ENCODE data around the gene MAGEA6.
"Not testable (repeated sequence)": the region's sequence is repeated elsewhere in the genome, so short reads cannot be mapped to it uniquely, and the experiment has no call there.

The MAGEA6 gene

DNA sequence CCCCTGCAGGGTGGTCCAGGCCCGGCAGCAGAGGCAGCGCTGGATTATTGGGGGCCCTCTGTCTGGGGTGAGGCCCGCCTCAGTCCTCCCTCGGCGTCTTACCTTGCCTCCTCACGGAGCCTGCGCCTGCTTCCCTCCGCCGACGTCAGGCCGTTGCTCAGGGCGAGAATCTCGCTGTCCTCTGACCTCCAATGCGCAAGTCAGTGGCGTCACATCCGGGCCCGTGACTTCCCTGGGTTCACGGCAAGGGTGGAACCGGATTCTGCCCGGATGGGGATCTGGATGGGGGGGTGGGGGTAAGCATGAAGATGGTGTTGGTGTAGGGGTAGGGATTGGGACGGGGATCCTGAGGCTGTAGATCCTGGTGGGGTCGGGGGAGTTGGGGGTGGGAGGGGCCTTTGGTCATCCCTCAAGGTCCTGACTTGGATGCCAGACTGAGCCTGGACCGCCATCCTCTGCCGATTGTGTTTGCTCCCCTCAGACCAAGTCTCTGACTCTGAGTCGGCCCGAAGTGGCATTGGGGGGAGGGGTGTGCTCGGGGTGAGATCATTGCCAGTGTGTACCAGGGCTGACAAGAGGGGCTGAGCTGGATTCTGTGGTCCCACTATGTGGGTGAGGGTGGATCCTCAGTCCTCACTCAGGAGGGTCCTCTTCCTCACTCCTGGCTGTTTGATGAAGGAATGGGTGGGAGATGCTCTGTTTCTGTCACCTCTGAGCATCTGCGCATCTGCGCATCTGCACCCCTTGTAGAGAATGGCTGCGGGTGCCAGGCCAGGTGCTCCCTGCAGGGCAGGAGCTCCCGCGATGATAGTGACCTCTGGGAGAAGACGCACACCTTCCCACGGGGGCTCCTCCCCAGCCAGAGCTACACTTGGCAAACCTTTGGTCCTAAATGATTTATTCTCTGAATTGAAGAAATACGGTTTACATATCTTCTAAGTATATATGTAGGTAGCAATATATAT, 15.5 kb downstream of the MAGEA6 start, which contains the start of gene MAGEA2:
TSS of gene MAGEA2 (minus strand) at position 157 of the 965 bp plus-strand sequence. CDS start 2,479 bp downstream, outside the sequence.
- H3K36me3 Mint-ChIP-seq; ATAC-seq (ENCODE audit: low read depth); H3K27ac Mint-ChIP-seq: not testable (repeated sequence)

DNA sequence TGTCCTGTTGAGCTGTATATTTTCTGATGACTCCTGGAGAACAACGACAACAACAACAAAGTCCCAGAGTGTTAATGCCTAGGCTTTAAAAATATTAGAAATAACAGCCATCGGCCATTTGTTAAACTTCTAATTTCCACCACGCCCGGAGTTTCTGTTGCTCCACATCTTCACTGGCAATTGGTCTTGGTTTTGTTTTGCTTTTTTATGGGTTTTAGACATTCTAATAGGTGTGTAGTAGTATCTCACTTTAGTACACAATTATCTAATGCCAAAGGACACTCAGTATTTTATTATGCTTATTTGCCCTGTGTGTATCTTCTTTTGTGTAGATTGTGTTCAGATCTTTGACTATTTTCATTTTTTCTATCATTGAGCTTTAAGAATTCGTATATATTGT, 30.9 kb downstream of the MAGEA6 start:
- ATAC-seq (ENCODE audit: low read depth), result no peak
- Mint-ChIP-seq H3K9me3 (no peaks in the 10 kb centered on the region), H3K27me3 (peaks cover 3% of the 10 kb centered on the region), H3K4me1 (no peaks in the 10 kb centered on the region), H3K27ac (no peak overlapping the region), H3K4me3 (no peak overlapping the region), H3K36me3 (no peaks in the 10 kb centered on the region)
- no peak for DNase-seq (ENCODE audit: low spot score in 2 of 2)

More for the DNA sequence above, 15.5 kb downstream of the MAGEA6 start, which contains the start of gene MAGEA2:
- not testable (repeated sequence) for DNase-seq (ENCODE audit: low spot score in 2 of 2); H3K9me3 Mint-ChIP-seq; H3K4me3 Mint-ChIP-seq; H3K4me1 Mint-ChIP-seq; H3K27me3 Mint-ChIP-seq

- H3K27me3 Mint-ChIP-seq; H3K9me3 Mint-ChIP-seq; H3K36me3 Mint-ChIP-seq; H3K4me1 Mint-ChIP-seq; DNase-seq (ENCODE audit: low spot score in 2 of 2); H3K27ac Mint-ChIP-seq; ATAC-seq (ENCODE audit: low read depth); H3K4me3 Mint-ChIP-seq: not testable (repeated sequence)
Measured at GRCh38 chrX:152736528-152736927, 33.0 kb downstream of the MAGEA6 start.

DNA sequence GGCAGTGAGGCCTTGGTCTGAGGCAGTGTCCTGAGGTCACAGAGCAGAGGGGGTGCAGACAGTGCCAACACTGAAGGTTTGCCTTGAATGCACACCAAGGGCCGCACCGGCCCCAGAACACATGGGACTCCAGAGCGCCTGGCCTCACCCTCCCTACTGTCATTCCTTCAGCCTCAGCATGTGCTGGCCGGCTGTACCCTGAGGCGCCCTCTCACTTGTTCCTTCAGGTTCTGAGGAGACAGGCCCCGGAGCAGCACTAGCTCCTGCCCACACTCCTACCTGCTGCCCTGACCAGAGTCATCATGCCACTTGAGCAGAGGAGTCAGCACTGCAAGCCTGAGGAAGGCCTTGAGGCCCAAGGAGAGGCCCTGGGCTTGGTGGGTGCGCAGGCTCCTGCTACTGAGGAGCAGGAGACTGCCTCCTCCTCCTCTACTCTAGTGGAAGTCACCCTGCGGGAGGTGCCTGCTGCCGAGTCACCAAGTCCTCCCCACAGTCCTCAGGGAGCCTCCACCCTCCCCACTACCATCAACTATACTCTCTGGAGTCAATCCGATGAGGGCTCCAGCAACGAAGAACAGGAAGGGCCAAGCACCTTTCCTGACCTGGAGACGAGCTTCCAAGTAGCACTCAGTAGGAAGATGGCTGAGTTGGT, 33.5 kb downstream of the MAGEA6 start:
- H3K4me3 Mint-ChIP-seq, result no peak overlapping the region
- no peaks in the 10 kb centered on the region for H3K27me3 Mint-ChIP-seq
- H3K27ac Mint-ChIP-seq, result no peak overlapping the region
- DNase-seq (ENCODE audit: low spot score in 2 of 2) (no peak), ATAC-seq (ENCODE audit: low read depth) (no peak)
- H3K4me1 Mint-ChIP-seq, result no peaks in the 10 kb centered on the region
- no peaks in the 10 kb centered on the region for H3K36me3 Mint-ChIP-seq
- H3K9me3 Mint-ChIP-seq, result no peaks in the 10 kb centered on the region

DNA sequence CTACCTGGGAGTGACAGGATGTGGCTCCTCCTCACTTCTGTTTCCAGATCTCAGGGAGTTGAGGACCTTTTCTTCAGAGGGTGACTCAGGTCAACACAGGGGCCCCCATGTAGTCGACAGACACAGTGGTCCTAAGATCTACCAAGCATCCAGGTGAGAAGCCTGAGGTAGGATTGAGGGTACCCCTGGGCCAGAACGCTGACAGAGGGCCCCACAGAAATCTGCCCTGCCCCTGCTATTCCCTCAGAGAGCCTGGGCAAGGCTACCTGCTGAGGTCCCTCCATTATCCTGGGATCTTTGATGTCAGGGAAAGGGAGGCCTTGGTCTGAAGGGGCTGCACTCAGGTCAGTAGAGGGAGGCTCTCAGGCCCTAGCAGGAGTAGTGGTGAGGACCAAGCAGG, 34.4 kb downstream of the MAGEA6 start:
- Mint-ChIP-seq H3K27me3 (no peaks in the 10 kb centered on the region), H3K36me3 (no peaks in the 10 kb centered on the region), H3K9me3 (no peaks in the 10 kb centered on the region), H3K27ac (no peak overlapping the region), H3K4me1 (no peaks in the 10 kb centered on the region), H3K4me3 (no peak overlapping the region)
- no peak for DNase-seq (ENCODE audit: low spot score in 2 of 2)
- ATAC-seq (ENCODE audit: low read depth), result no peak

DNA sequence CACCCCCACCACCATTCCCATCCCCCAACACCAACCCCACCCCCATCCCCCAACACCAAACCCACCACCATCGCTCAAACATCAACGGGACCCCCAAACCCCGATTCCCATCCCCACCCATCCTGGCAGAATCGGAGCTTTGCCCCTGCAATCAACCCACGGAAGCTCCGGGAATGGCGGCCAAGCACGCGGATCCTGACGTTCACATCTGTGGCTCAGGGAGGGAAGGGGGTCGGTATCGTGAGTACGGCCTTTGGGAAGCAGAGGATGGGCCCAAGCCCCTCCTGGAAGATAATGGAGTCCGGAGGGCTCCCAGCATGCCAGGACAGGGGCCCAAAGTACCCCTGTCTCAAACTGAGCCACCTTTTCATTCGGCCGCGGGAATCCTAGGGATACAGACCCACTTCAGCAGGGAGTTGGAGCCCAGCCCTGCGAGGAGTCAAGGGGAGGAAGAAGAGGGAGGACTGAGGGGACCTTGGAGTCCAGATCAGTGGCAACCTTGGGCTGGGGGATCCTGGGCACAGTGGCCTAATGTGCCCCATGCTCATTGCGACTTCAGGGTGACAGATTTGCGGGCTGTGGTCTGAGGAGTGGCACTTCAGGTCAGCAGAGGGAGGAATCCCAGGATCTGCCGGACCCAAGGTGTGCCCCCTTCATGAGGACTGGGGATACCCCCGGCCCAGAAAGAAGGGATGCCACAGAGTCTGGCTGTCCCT, 35.2 kb downstream of the MAGEA6 start:
- H3K9me3 Mint-ChIP-seq; H3K4me3 Mint-ChIP-seq; H3K27ac Mint-ChIP-seq; ATAC-seq (ENCODE audit: low read depth); DNase-seq (ENCODE audit: low spot score in 2 of 2); H3K36me3 Mint-ChIP-seq; H3K4me1 Mint-ChIP-seq; H3K27me3 Mint-ChIP-seq: not testable (repeated sequence)

DNA sequence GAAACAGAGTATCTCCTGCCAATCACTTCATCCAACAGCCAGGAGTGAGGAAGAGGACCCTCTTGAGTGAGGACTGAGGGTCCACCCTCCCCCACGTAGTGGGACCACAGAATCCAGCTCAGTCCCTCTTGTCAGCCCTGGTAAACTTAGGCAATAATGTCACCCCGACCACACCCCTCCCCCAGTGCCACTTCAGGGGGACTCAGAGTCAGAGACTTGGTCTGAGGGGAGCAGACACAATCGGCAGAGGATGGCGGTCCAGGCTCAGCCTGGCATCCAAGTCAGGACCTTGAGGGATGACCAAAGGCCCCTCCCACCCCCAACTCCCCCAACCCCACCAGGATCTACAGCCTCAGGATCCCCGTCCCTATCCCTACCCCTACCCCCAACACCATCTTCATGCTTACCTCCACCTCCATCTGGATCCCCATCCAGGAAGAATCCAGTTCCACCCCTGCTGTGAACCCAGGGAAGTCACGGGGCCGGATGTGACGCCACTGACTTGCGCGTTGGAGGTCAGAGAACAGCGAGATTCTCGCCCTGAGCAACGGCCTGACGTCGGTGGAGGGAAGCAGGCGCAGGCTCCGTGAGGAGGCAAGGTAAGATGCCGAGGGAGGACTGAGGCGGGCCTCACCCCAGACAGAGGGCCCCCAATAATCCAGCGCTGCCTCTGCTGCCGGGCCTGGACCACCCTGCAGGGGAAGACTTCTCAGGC, 36.1 kb downstream of the MAGEA6 start, which contains the start of the genes CSAG1 and MAGEA12:
TSS of gene CSAG1 (minus strand) at position 461 of the 715 bp plus-strand sequence. CDS start 1,261 bp downstream, outside the sequence.
TSS of gene MAGEA12 (plus strand) at position 497 of the 715 bp plus-strand sequence. CDS start 2,405 bp downstream, outside the sequence.
- Mint-ChIP-seq H3K27ac (no peak within 1 kb of the TSS), H3K27me3 (no peaks in the 10 kb centered on the region), H3K36me3 (no peaks in the 10 kb centered on the region), H3K9me3 (no peaks in the 10 kb centered on the region), H3K4me1 (no peaks in the 10 kb centered on the region), H3K4me3 (no peak within 1 kb of the TSS)
- DNase-seq (ENCODE audit: low spot score in 2 of 2) (no peak), ATAC-seq (ENCODE audit: low read depth) (no peak)

- ATAC-seq (ENCODE audit: low read depth) (no peak), DNase-seq (ENCODE audit: low spot score in 2 of 2) (no peak)
- Mint-ChIP-seq H3K36me3 (no peaks in the 10 kb centered on the region), H3K27ac (no peak overlapping the region), H3K27me3 (peaks cover 4% of the 10 kb centered on the region), H3K4me1 (no peaks in the 10 kb centered on the region), H3K4me3 (no peak overlapping the region), H3K9me3 (no peaks in the 10 kb centered on the region)
Measured at GRCh38 chrX:152725409-152725808, 44.1 kb downstream of the MAGEA6 start.

All from memory B cell (primary cell).